Skeletal muscle tissue (tissue), 4 donors: ENCODE results near the gene ADH7. TPM values are rescaled to one million over a fixed set of nuclear protein-coding genes. Genes with fewer than 3 reads are reported as not detected.

Experiments used
- H3K27ac ChIP-seq: one replicate; pipeline ENCODE4 v1.7.0; 2013; ENCODE audit warnings: mild to moderate bottlenecking, low read depth, low read length, inconsistent platforms
- H3K27me3 ChIP-seq, 3 donors: one replicate each; pipeline ENCODE4 v1.7.0; 2013; ENCODE audit warnings: low read length in 3 of 3; ENCODE audit not compliant: control insufficient read depth in 3 of 3, insufficient read depth in 3 of 3
- H3K36me3 ChIP-seq, 3 donors: one replicate each; pipeline ENCODE4 v1.7.0; 2013; ENCODE audit warnings: low read length in 3 of 3; ENCODE audit not compliant: control insufficient read depth in 3 of 3, insufficient read depth in 3 of 3
- H3K4me1 ChIP-seq, 3 donors: one replicate each; pipeline ENCODE4 v1.7.0; 2013; ENCODE audit warnings: low read length in 3 of 3, mild to moderate bottlenecking in 3 of 3; ENCODE audit not compliant: control insufficient read depth in 3 of 3, insufficient read depth in 3 of 3
- H3K4me3 ChIP-seq, 3 donors: one replicate each; pipeline ENCODE4 v1.7.0; 2013; ENCODE audit warnings: low read length in 3 of 3
- H3K9ac ChIP-seq, 3 donors: one replicate each; pipeline ENCODE4 v1.7.0; 2013; ENCODE audit warnings: low read length in 3 of 3, mild to moderate bottlenecking in 3 of 3, moderate library complexity in 2 of 3, low read depth in 1 of 3
- H3K9me3 ChIP-seq, 3 donors: one replicate each; pipeline ENCODE4 v1.7.0; 2013; ENCODE audit warnings: low read length in 3 of 3; ENCODE audit not compliant: control insufficient read depth in 3 of 3
- total RNA-seq: library from RNA; depleted of rRNA; stranded (reverse); fragments of >200 nt; gene quantifications from one replicate; pipeline ENCODE4 v1.2.3, GENCODE V29; 2014
- donor health status: Osteomylitis.

ADH7 gene
- total RNA-seq, 1 donor from 2014 or later = not detected

DNA sequence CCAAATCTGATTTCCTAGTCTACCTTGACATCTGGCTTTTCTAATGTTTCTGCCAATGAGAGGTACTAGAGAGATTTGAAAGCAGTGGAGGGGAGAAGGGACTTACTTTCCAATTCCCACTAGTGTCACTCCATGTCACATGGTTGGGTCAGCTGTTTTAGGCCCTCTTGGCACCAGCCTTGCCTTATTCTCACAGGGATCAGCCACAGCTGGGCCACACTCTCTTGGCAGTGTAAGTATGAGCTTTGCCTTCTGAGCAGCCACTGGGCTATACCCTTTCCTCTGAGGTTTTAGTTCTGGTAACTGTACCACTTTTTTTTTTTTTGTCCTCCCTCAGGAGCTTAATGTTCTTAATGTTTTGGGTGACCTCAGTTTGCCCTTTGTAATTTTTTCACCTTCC, 72.4 kb downstream of the ADH7 start:
- Histone ChIP-seq H3K9ac (no peak overlapping the region), H3K9me3 (no peaks in the 10 kb centered on the region), H3K36me3 (no peaks in the 10 kb centered on the region), H3K4me1 (no peaks in the 10 kb centered on the region), H3K4me3 (no peak overlapping the region), H3K27me3 (no peaks in the 10 kb centered on the region), H3K27ac (no peak overlapping the region)

Other genes with a start within 250 kb of the ADH7 start
- gene ADH6, start 216.1 kb downstream of the ADH7 start, total RNA-seq = not detected
- 0.52 TPM for gene ADH1A, start 144.4 kb downstream of the ADH7 start, total RNA-seq
- gene ADH1B, start 113.9 kb downstream of the ADH7 start, total RNA-seq = 33.4 TPM
- gene ADH1C, start 82.6 kb downstream of the ADH7 start, total RNA-seq = 13.0 TPM
- gene C4orf17, start 75.7 kb upstream of the ADH7 start, total RNA-seq = not detected
- gene TRMT10A, start 128.7 kb upstream of the ADH7 start, total RNA-seq = 5.7 TPM
- under 0.01 TPM for gene MTTP, start 139.5 kb upstream of the ADH7 start, total RNA-seq
- 132 TPM for gene C4orf54, start 222.5 kb upstream of the ADH7 start, total RNA-seq